22Rv1 (cell line): ENCODE data around the gene NECTIN3.

Experiments
- H3K27ac ChIP-seq: fragments of 450-650 bp; 2 replicates; pipeline ENCODE4 v1.5.1; 2017
- ZFX ChIP-seq: fragments of 450-650 bp; IDR thresholded peaks from 2 replicates; pipeline ENCODE4 v1.6.1; 2017; ENCODE audit warnings: antibody characterized with exemption, borderline replicate concordance
- TF ChIP-seq, protein P1 (sequence below): fragments of 450-650 bp; IDR thresholded peaks from 2 replicates; pipeline ENCODE4 v1.5.1; 2017; ENCODE audit warnings: mild to moderate bottlenecking

NECTIN3 gene, protein sequence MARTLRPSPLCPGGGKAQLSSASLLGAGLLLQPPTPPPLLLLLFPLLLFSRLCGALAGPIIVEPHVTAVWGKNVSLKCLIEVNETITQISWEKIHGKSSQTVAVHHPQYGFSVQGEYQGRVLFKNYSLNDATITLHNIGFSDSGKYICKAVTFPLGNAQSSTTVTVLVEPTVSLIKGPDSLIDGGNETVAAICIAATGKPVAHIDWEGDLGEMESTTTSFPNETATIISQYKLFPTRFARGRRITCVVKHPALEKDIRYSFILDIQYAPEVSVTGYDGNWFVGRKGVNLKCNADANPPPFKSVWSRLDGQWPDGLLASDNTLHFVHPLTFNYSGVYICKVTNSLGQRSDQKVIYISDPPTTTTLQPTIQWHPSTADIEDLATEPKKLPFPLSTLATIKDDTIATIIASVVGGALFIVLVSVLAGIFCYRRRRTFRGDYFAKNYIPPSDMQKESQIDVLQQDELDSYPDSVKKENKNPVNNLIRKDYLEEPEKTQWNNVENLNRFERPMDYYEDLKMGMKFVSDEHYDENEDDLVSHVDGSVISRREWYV

GRCh38 chr3:111071257-111072030, at the start of gene NECTIN3:
Gene NECTIN3 (plus strand): TSS chr3:111071816. CDS start chr3:111072018, 202 bp downstream.
- TF ChIP-seq, protein P1, sequence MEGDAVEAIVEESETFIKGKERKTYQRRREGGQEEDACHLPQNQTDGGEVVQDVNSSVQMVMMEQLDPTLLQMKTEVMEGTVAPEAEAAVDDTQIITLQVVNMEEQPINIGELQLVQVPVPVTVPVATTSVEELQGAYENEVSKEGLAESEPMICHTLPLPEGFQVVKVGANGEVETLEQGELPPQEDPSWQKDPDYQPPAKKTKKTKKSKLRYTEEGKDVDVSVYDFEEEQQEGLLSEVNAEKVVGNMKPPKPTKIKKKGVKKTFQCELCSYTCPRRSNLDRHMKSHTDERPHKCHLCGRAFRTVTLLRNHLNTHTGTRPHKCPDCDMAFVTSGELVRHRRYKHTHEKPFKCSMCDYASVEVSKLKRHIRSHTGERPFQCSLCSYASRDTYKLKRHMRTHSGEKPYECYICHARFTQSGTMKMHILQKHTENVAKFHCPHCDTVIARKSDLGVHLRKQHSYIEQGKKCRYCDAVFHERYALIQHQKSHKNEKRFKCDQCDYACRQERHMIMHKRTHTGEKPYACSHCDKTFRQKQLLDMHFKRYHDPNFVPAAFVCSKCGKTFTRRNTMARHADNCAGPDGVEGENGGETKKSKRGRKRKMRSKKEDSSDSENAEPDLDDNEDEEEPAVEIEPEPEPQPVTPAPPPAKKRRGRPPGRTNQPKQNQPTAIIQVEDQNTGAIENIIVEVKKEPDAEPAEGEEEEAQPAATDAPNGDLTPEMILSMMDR, result no peak
- no peak for TF ChIP-seq ZFX
- peak within 1 kb of the TSS; percentile 72 for H3K27ac ChIP-seq

- H3K27ac ChIP-seq, result no peak overlapping the region
Measured at GRCh38 chr3:111027868-111028267, 43.7 kb upstream of the NECTIN3 start.

GRCh38 chr3:111031538-111031937, 40.1 kb upstream of the NECTIN3 start:
- TF ChIP-seq, protein P1, result no peak
- TF ChIP-seq ZFX, result no peak

More at GRCh38 chr3:111027868-111028267, 43.7 kb upstream of the NECTIN3 start:
- TF ChIP-seq ZFX, result no peak
- TF ChIP-seq, protein P1, result no peak

GRCh38 chr3:111032677-111033076, 38.9 kb upstream of the NECTIN3 start:
- TF ChIP-seq, protein P1, result no peak
- TF ChIP-seq ZFX, result no peak
- H3K27ac ChIP-seq, result no peak overlapping the region

More at GRCh38 chr3:111031538-111031937, 40.1 kb upstream of the NECTIN3 start:
- H3K27ac ChIP-seq, result no peak overlapping the region

DNA sequence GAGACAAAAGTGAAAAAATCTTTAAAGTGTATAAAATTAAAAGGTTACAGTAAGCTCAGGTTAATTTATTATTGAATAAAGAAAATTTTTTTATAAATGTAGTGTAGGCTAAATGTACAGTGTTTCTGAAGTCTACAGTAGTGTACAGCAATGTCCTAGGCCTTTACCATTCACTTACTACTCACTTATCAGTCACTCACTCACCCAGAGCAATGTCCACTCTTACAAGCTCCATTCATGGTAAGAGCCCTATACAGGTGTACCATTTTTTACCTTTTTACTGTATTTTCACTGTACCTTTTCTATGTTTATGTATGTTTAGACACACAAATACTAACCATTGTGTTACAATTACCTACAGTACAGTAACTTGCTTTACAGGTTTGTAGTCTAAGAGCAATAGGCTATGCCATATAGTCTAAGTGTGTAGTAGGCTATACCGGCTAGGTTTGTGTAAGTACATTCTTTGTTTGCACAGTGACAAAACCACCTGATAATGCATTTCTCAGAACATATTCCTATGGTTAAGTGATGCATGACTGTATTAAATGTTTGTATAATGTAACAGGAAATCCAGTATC, 38.1 kb upstream of the NECTIN3 start:
- TF ChIP-seq ZFX, result no peak
- TF ChIP-seq, protein P1, result no peak
- H3K27ac ChIP-seq, result no peak overlapping the region

- no peak for TF ChIP-seq ZFX
- TF ChIP-seq, protein P1, result no peak
- H3K27ac ChIP-seq, result no peak overlapping the region
Measured at GRCh38 chr3:111035316-111035715, 36.3 kb upstream of the NECTIN3 start.
